H1 (cell line): ENCODE results near the gene ZNF48. TPM values are rescaled to one million over a fixed set of nuclear protein-coding genes. Genes with fewer than 3 reads are reported as not detected.

ENCODE experiments used
- CTCF ChIA-PET: fragments of 300-600 bp; sonication (Branson Sonifier 250); formaldehyde crosslinking; loops from one replicate; lab custom pipeline; 2021; ENCODE audit not compliant: partially characterized antibody; lab: Charles Lee
- POLR2A ChIA-PET: fragments of 300-600 bp; sonication (Branson Sonifier 250); formaldehyde crosslinking; loops from one replicate; lab custom pipeline; 2021; ENCODE audit warnings: inconsistent platforms; ENCODE audit not compliant: partially characterized antibody; lab: Charles Lee
- DNase-seq, 2 experiments: peaks; one replicate each; pipeline versions ENCODE4 v3.0.0 to v3.0.0-alpha.2; 2010 to 2022; ENCODE audit warnings: low spot score in 2 of 2, low read depth in 1 of 2, mixed read lengths in 1 of 2
- FAIRE-seq: peaks from 2 replicates; lab custom pipeline; 2011; peaks lifted over from hg19 to GRCh38; lab: Jason Lieb, UNC
- H2AFZ ChIP-seq: 2 replicates; pipeline ENCODE4 v1.8.1; 2012; ENCODE audit warnings: low read length, inconsistent platforms
- H2AK5ac ChIP-seq: 2 replicates; pipeline ENCODE4 v1.6.1; 2013; ENCODE audit warnings: low read depth, low read length
- H2BK120ac ChIP-seq: replicated peaks from 2 replicates; pipeline ENCODE3; 2013; ENCODE audit warnings: low read depth, low read length, inconsistent platforms
- H2BK12ac ChIP-seq: 2 replicates; pipeline ENCODE4 v1.6.1; 2013; ENCODE audit warnings: low read depth, low read length
- H2BK15ac ChIP-seq: 2 replicates; pipeline ENCODE4 v1.6.1; 2013; ENCODE audit warnings: low read length
- H2BK20ac ChIP-seq: 2 replicates; pipeline ENCODE4 v1.6.1; 2013; ENCODE audit warnings: low read length
- H2BK5ac ChIP-seq: 2 replicates; pipeline ENCODE4 v1.6.1; 2013; ENCODE audit warnings: low read depth, low read length
- H3K14ac ChIP-seq: 2 replicates; pipeline ENCODE4 v1.6.1; 2013; ENCODE audit warnings: inconsistent platforms; ENCODE audit not compliant: insufficient read length
- H3K18ac ChIP-seq: 2 replicates; pipeline ENCODE4 v1.6.1; 2013; ENCODE audit warnings: low read length; ENCODE audit errors: extremely low read depth
- H3K23ac ChIP-seq: 2 replicates; pipeline ENCODE4 v1.6.1; 2013; ENCODE audit warnings: inconsistent platforms; ENCODE audit not compliant: insufficient read length
- H3K23me2 ChIP-seq: 2 replicates; pipeline ENCODE4 v1.6.1; 2013; ENCODE audit warnings: low read depth, low read length
- H3K27ac ChIP-seq: 2 replicates; pipeline ENCODE4 v1.6.1; 2011; ENCODE audit warnings: low read depth, low read length, inconsistent platforms
- H3K27me3 ChIP-seq, 4 experiments: replicated peaks in 1 of 4; 1 replicate in 1 of 4; 2 replicates in 3 of 4; pipeline versions ENCODE4 v1.6.1 to v1.8.1; 2011 to 2013; ENCODE audit warnings: low read length in 3 of 4, mild to moderate bottlenecking in 3 of 4, inconsistent platforms in 2 of 4, mixed read lengths in 2 of 4, moderate library complexity in 1 of 4; ENCODE audit not compliant: control insufficient read depth in 3 of 4, insufficient read depth in 3 of 4; ENCODE audit errors: extremely low read depth in 1 of 4
- H3K36me3 ChIP-seq, 4 experiments: 2 replicates each; pipeline versions ENCODE4 v1.6.1 to v1.8.1; 2011 to 2013; ENCODE audit warnings: mild to moderate bottlenecking in 4 of 4, low read length in 3 of 4, moderate library complexity in 2 of 4, control low read depth in 1 of 4, inconsistent platforms in 1 of 4; ENCODE audit not compliant: insufficient read depth in 4 of 4, control insufficient read depth in 2 of 4
- H3K4ac ChIP-seq: replicated peaks from 2 replicates; pipeline ENCODE3; 2013; ENCODE audit warnings: low read length, low read depth, mixed read lengths, inconsistent platforms; ENCODE audit not compliant: insufficient read length
- H3K4me1 ChIP-seq, 4 experiments: replicated peaks in 1 of 4; 1 replicate in 1 of 4; 2 replicates in 3 of 4; pipeline versions ENCODE4 v1.6.1 to v1.8.1; 2011 to 2013; ENCODE audit warnings: low read length in 3 of 4, inconsistent platforms in 2 of 4, mixed read lengths in 1 of 4; ENCODE audit not compliant: insufficient read depth in 4 of 4, control insufficient read depth in 3 of 4
- H3K4me2 ChIP-seq, 2 experiments: 2 replicates each; pipeline versions ENCODE4 v1.6.1 to v1.8.1; 2011 to 2013; ENCODE audit warnings: low read depth in 2 of 2, low read length in 2 of 2, control low read depth in 1 of 2, inconsistent platforms in 1 of 2, mild to moderate bottlenecking in 1 of 2; ENCODE audit not compliant: insufficient read depth in 1 of 2
- H3K4me3 ChIP-seq, 4 experiments: fragments of 200-600, 300-600 bp in 1 of 4; sonication (generic), shearing (Covaris generic), sonication (Bioruptor Twin) in 1 of 4; 2 replicates each; pipeline versions ENCODE4 v1.5.1 to v1.8.1; 2011 to 2016; ENCODE audit warnings: low read length in 4 of 4, low read depth in 3 of 4, control low read depth in 2 of 4, inconsistent platforms in 2 of 4, mild to moderate bottlenecking in 2 of 4, mixed read lengths in 1 of 4, moderate library complexity in 1 of 4; ENCODE audit not compliant: insufficient read depth in 2 of 4; ENCODE audit errors: extremely low read depth in 1 of 4
- H3K56ac ChIP-seq: replicated peaks from 2 replicates; pipeline ENCODE3; 2013; ENCODE audit warnings: low read depth, mild to moderate bottlenecking, mixed read lengths, low read length, inconsistent platforms; ENCODE audit not compliant: insufficient read length
- H3K79me1 ChIP-seq: 2 replicates; pipeline ENCODE4 v1.6.1; 2013; ENCODE audit warnings: low read depth, low read length, control low read depth
- H3K79me2 ChIP-seq, 2 experiments: 2 replicates each; pipeline versions ENCODE4 v1.6.1 to v1.8.1; 2012 to 2013; ENCODE audit warnings: low read length in 2 of 2, mild to moderate bottlenecking in 2 of 2, inconsistent platforms in 1 of 2; ENCODE audit not compliant: insufficient read depth in 2 of 2, control insufficient read depth in 1 of 2
- H3K9ac ChIP-seq, 4 experiments: replicated peaks in 1 of 4; 1 replicate in 1 of 4; 2 replicates in 3 of 4; pipeline versions ENCODE4 v1.6.1 to v1.8.1; 2011 to 2013; ENCODE audit warnings: low read depth in 3 of 4, low read length in 3 of 4, control low read depth in 2 of 4, mild to moderate bottlenecking in 2 of 4, moderate library complexity in 2 of 4, inconsistent platforms in 1 of 4; ENCODE audit errors: extremely low read depth in 1 of 4
- H3K9me3 ChIP-seq, 2 experiments: 2 replicates each; pipeline versions ENCODE4 v1.6.1 to v1.8.1; 2012 to 2013; ENCODE audit warnings: mild to moderate bottlenecking in 2 of 2, moderate library complexity in 2 of 2, control low read depth in 1 of 2, inconsistent platforms in 1 of 2, low read depth in 1 of 2, low read length in 1 of 2, mixed read lengths in 1 of 2; ENCODE audit not compliant: insufficient read depth in 2 of 2
- H4K20me1 ChIP-seq, 2 experiments: replicated peaks in 1 of 2; 2 replicates each; pipeline versions ENCODE3 to v1.8.1; 2011 to 2013; ENCODE audit warnings: inconsistent platforms in 2 of 2, low read length in 2 of 2, mild to moderate bottlenecking in 1 of 2; ENCODE audit not compliant: insufficient read depth in 2 of 2, control insufficient read depth in 1 of 2
- H4K5ac ChIP-seq: 2 replicates; pipeline ENCODE4 v1.6.1; 2013; ENCODE audit warnings: low read length, low read depth, mixed read lengths, inconsistent platforms; ENCODE audit not compliant: insufficient read length
- H4K8ac ChIP-seq: 2 replicates; pipeline ENCODE4 v1.8.0; 2013; ENCODE audit warnings: mild to moderate bottlenecking, moderate library complexity, low read length, inconsistent platforms; ENCODE audit not compliant: insufficient read depth; ENCODE audit errors: extremely low read depth
- H4K91ac ChIP-seq: replicated peaks from 2 replicates; pipeline ENCODE3; 2013; ENCODE audit warnings: low read length, mixed read lengths, inconsistent platforms; ENCODE audit not compliant: insufficient read length
- GABPA ChIP-seq: IDR thresholded peaks from 2 replicates; pipeline ENCODE4 v1.6.1; 2011; ENCODE audit warnings: mild to moderate bottlenecking, low read length, moderate library complexity, borderline replicate concordance; ENCODE audit not compliant: insufficient read depth
- JUN ChIP-seq: IDR thresholded peaks from 2 replicates; pipeline ENCODE4 v1.6.1; 2011; ENCODE audit warnings: low read depth, mild to moderate bottlenecking, improper control_type of control experiment, low read length
- PHF8 ChIP-seq: fragments of 200-600 bp; sonication (generic); conservative IDR thresholded peaks from 2 replicates; pipeline ENCODE4 v1.7.1; 2012; ENCODE audit warnings: low read depth, mild to moderate bottlenecking, inconsistent platforms, low read length, moderate library complexity
- SAP30 ChIP-seq: fragments of 300-600 bp; sonication (generic); IDR thresholded peaks from 2 replicates; pipeline ENCODE4 v1.7.1; 2012; ENCODE audit warnings: low read length, moderate library complexity, mild to moderate bottlenecking, inconsistent platforms; ENCODE audit not compliant: insufficient read depth, insufficient replicate concordance
- TAF7 ChIP-seq: optimal IDR thresholded peaks from 2 replicates; pipeline ENCODE3; 2011; ENCODE audit warnings: low read depth, mild to moderate bottlenecking, inconsistent platforms, low read length, moderate library complexity, borderline replicate concordance
- WGBS, 2 experiments: shearing (Covaris generic) in 1 of 2; methylation state at CpG; one replicate each; pipeline versions ENCODE4 v1.1.6 to v1.1.7; 2013 to 2015; ENCODE audit warnings: low lambda C conversion rate in 2 of 2, mixed read lengths in 2 of 2, inconsistent platforms in 1 of 2, low coverage in 1 of 2, missing lambda C conversion rate in 1 of 2; ENCODE audit not compliant: insufficient replicate concordance in 2 of 2, insufficient coverage in 1 of 2, insufficient read length in 1 of 2; ENCODE audit errors: extremely low coverage in 1 of 2, missing lambda C conversion rate in 1 of 2; 5-methylcytosine and 5-hydroxymethylcytosine counted together
- polyA plus RNA-seq, 7 experiments: library from polyadenylated mRNA; depleted of rRNA in 3 of 7; stranded (reverse) in 5 of 7; unstranded in 2 of 7; fragments of >200 nt in 5 of 7; fragments of 200-250 nt in 2 of 7; gene quantifications; 1 replicate in 5 of 7; 2 replicates in 1 of 7; 4 replicates in 1 of 7; pipeline versions ENCODE4 v1.2.1 to v1.2.3, GENCODE V29; 2011 to 2013; ENCODE audit warnings: missing spikeins in 2 of 7, mixed read lengths in 2 of 7
- total RNA-seq: library from RNA; stranded (reverse); fragmentation: NEBNext Ultra II Directional; extraction: Animal tissue kit (Norgen Biotek cat#: 25700); gene quantifications from 2 replicates; pipeline ENCODE4 v1.2.1, GENCODE V29; 2021

Gene ZNF48
- total and polyA plus RNA-seq, 2 of the 8 experiments (the other 6 are each of a cell fraction or from before 2014, with no cell fraction given) = 30.4 to 41.2 TPM

DNA sequence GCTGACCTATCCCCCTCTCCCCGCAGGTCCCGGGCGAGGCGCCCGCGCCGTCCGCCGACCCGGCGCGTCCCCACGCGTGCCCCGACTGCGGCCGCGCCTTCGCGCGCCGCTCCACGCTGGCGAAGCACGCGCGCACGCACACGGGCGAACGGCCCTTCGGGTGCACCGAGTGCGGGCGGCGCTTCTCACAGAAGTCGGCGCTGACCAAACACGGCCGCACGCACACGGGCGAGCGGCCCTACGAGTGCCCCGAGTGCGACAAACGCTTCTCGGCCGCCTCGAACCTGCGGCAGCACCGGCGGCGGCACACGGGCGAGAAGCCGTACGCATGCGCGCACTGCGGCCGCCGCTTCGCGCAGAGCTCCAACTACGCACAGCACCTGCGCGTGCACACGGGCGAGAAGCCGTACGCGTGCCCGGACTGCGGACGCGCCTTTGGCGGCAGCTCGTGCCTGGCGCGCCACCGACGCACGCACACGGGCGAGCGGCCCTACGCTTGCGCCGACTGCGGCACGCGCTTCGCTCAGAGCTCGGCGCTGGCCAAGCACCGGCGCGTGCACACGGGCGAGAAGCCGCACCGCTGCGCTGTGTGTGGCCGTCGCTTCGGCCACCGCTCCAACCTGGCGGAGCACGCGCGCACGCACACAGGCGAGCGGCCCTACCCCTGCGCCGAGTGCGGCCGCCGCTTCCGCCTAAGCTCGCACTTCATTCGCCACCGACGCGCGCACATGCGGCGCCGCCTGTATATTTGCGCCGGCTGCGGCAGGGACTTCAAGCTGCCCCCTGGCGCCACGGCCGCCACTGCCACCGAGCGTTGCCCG is 22.5 kb downstream of the ZNF48 start:
- no peak overlapping the region for H2AFZ ChIP-seq
- peak overlapping the region; percentile 64 to 76 for H3K4me2 ChIP-seq
- peaks cover 8% of the 10 kb centered on the region; the same call in 1 of the 2 replicates for H3K23me2 ChIP-seq
- peak overlapping the region; percentile 71 for H4K8ac ChIP-seq
- ChIA-PET CTCF (interaction anchor here (0.6 to 3.3 kb wide), 14 partner anchors 8 to 212 kb away, joined by 3 to 13 read pairs (median 4); partner anchors contain the start of genes DCTPP1, ZNF48 and ZNF771), POLR2A (interaction anchor here (0.6 to 4.0 kb wide), 22 partner anchors 10 to 353 kb away, joined by 3 to 34 read pairs (median 3); partner anchors contain the start of genes ALDOA, CD2BP2, DCTPP1 and ZNF48)
- FAIRE-seq (no peak), DNase-seq (peak; percentile 86 to 94)
- H2BK15ac ChIP-seq = no peak overlapping the region
- peak overlapping the region in 3 of 4 experiments; percentile 25 to 50 (median 32); a peak in 5 of 7 replicates for H3K9ac ChIP-seq
- no peaks in the 10 kb centered on the region for H3K9me3 ChIP-seq
- H3K27me3 ChIP-seq = no peaks in the 10 kb centered on the region
- H3K27ac ChIP-seq = no peak overlapping the region
- peaks cover 3 to 6% (median 5%) of the 10 kb centered on the region in 4 experiments; a peak in 6 of 7 replicates for H3K4me1 ChIP-seq
- H3K4ac ChIP-seq = peak overlapping the region; percentile 34
- no peak overlapping the region for H2BK12ac ChIP-seq
- H3K79me1 ChIP-seq = peaks cover 6% of the 10 kb centered on the region; the same call in 1 of the 2 replicates
- H2BK20ac ChIP-seq = no peak overlapping the region
- no peak overlapping the region for H3K18ac ChIP-seq
- H4K91ac ChIP-seq = no peak overlapping the region
- H3K4me3 ChIP-seq = peak overlapping the region; percentile 36 to 60 (median 50)
- WGBS, 2 experiments = 2% methylated on average over 129 of the region's 140 CpGs; no CpG with 5 or more reads in 1 of the 2 experiments
- peaks cover 2 to 12% of the 10 kb centered on the region in 2 experiments for H4K20me1 ChIP-seq
- no peaks in the 10 kb centered on the region for H3K79me2 ChIP-seq
- no peak overlapping the region for H2BK120ac ChIP-seq
- no peak overlapping the region for H3K56ac ChIP-seq
- H3K23ac ChIP-seq = no peak overlapping the region
- H2BK5ac ChIP-seq = 0 out of 2 replicates have a peak overlapping the region, but pooled peaks have one; percentile 32
- H2AK5ac ChIP-seq = no peak overlapping the region
- H3K14ac ChIP-seq = no peak overlapping the region
- peaks cover 6 to 23% (median 8%) of the 10 kb centered on the region in 4 experiments for H3K36me3 ChIP-seq
- no peak overlapping the region for H4K5ac ChIP-seq
- TF ChIP-seq SAP30 = no peak
- TF ChIP-seq PHF8 = peak; percentile 11; the same call in 1 of the 2 replicates
- no peak; the same call in 1 of the 2 replicates for TF ChIP-seq GABPA
- TF ChIP-seq JUN = no peak
- TF ChIP-seq TAF7 = no peak
